HEK293 (cell line): ENCODE data around the gene CBX3.

Experiments used
- CTCF ChIA-PET: fragments of 350-600 bp; formaldehyde crosslinking; extraction: SDS; loops from one replicate; lab custom pipeline; 2021; ENCODE audit warnings: antibody characterized with exemption; lab: Yijun Ruan, JAX
- POLR2A ChIA-PET: fragments of 300-600 bp; formaldehyde crosslinking; extraction: SDS; loops from one replicate; lab custom pipeline; 2020; ENCODE audit warnings: antibody characterized with exemption, inconsistent platforms; lab: Yijun Ruan, JAX
- H3K27ac ChIP-seq: fragments of 200-500 bp; sonication (Bioruptor generic); 2 replicates; pipeline ENCODE4 v1.5.1; 2014; ENCODE audit warnings: low read depth, low read length, control low read depth, inconsistent platforms; ENCODE audit errors: extremely low read depth
- H3K36me3 ChIP-seq, 2 experiments: fragments of 200-500 bp in 1 of 2; sonication (Bioruptor generic) in 1 of 2; 1 replicate in 1 of 2; 2 replicates in 1 of 2; pipeline ENCODE4 v1.5.1; 2014 to 2017; ENCODE audit warnings: inconsistent platforms in 2 of 2, low read length in 2 of 2; ENCODE audit not compliant: control insufficient read depth in 2 of 2, insufficient read depth in 1 of 2
- H3K4me1 ChIP-seq: fragments of 200-500 bp; sonication (Bioruptor generic); 2 replicates; pipeline ENCODE4 v1.5.1; 2014; ENCODE audit warnings: mild to moderate bottlenecking, low read length, inconsistent platforms; ENCODE audit not compliant: control insufficient read depth, insufficient read depth
- H3K4me3 ChIP-seq: 2 replicates; pipeline ENCODE4 v1.5.1; 2011; ENCODE audit warnings: low read depth, mild to moderate bottlenecking, control low read depth, low read length, moderate library complexity
- H3K9me3 ChIP-seq: fragments of 200-500 bp; sonication (Bioruptor generic); 2 replicates; pipeline ENCODE4 v1.5.1; 2014; ENCODE audit warnings: low read depth, low read length, inconsistent platforms; ENCODE audit not compliant: control insufficient read depth, insufficient read depth
- CTCF ChIP-seq: fragments of 450-650 bp; formaldehyde crosslinking; IDR thresholded peaks from 2 replicates; pipeline ENCODE4 v1.5.1; 2016; ENCODE audit warnings: missing biosample characterization, missing genetic modification characterization
- EGR2 ChIP-seq: fragments of 450-650 bp; formaldehyde crosslinking; IDR thresholded peaks from 2 replicates; pipeline ENCODE4 v1.5.1; 2016; ENCODE audit warnings: low read depth, missing biosample characterization, missing genetic modification characterization
- GLIS1 ChIP-seq: fragments of 450-650 bp; formaldehyde crosslinking; IDR thresholded peaks from 2 replicates; pipeline ENCODE4 v1.5.1; 2016; ENCODE audit warnings: missing biosample characterization, missing genetic modification characterization
- HIC1 ChIP-seq: fragments of 450-650 bp; formaldehyde crosslinking; IDR thresholded peaks from 2 replicates; pipeline ENCODE4 v1.5.1; 2016; ENCODE audit warnings: missing biosample characterization, missing genetic modification characterization
- MZF1 ChIP-seq: fragments of 450-650 bp; formaldehyde crosslinking; IDR thresholded peaks from 2 replicates; pipeline ENCODE4 v1.5.1; 2017; ENCODE audit warnings: missing biosample characterization, missing genetic modification characterization, borderline replicate concordance
- PBX3 ChIP-seq: sonication (generic); formaldehyde crosslinking; IDR thresholded peaks from 2 replicates; pipeline ENCODE4 v1.8.1; 2022; ENCODE audit warnings: mild to moderate bottlenecking, moderate library complexity, missing genetic modification reagents
- PRDM10 ChIP-seq: fragments of 450-650 bp; formaldehyde crosslinking; IDR thresholded peaks from 2 replicates; pipeline ENCODE4 v1.5.1; 2016; ENCODE audit warnings: missing biosample characterization, missing genetic modification characterization
- SCRT1 ChIP-seq: fragments of 450-650 bp; formaldehyde crosslinking; IDR thresholded peaks from 2 replicates; pipeline ENCODE4 v1.5.1; 2016; ENCODE audit warnings: missing biosample characterization, missing genetic modification characterization, borderline replicate concordance
- SP2 ChIP-seq: fragments of 450-650 bp; formaldehyde crosslinking; IDR thresholded peaks from 2 replicates; pipeline ENCODE4 v1.5.1; 2016; ENCODE audit warnings: missing biosample characterization, missing genetic modification characterization
- SP7 ChIP-seq: fragments of 450-650 bp; formaldehyde crosslinking; IDR thresholded peaks from 2 replicates; pipeline ENCODE4 v1.5.1; 2016; ENCODE audit warnings: missing biosample characterization, missing genetic modification characterization
- WT1 ChIP-seq: fragments of 450-650 bp; formaldehyde crosslinking; IDR thresholded peaks from 2 replicates; pipeline ENCODE4 v1.5.1; 2016; ENCODE audit warnings: missing biosample characterization, missing genetic modification characterization
- ZBTB17 ChIP-seq: fragments of 450-650 bp; formaldehyde crosslinking; IDR thresholded peaks from 2 replicates; pipeline ENCODE4 v1.5.1; 2016; ENCODE audit warnings: missing biosample characterization, missing genetic modification characterization
- ZIC2 ChIP-seq: fragments of 450-650 bp; formaldehyde crosslinking; IDR thresholded peaks from 2 replicates; pipeline ENCODE4 v1.5.1; 2016; ENCODE audit warnings: missing biosample characterization, missing genetic modification characterization
- ZNF10 ChIP-seq: fragments of 450-650 bp; formaldehyde crosslinking; IDR thresholded peaks from 2 replicates; pipeline ENCODE4 v1.5.1; 2017; ENCODE audit warnings: missing biosample characterization, missing genetic modification characterization
- ZNF121 ChIP-seq: fragments of 450-650 bp; formaldehyde crosslinking; IDR thresholded peaks from 2 replicates; pipeline ENCODE4 v1.5.1; 2016; ENCODE audit warnings: missing biosample characterization, missing genetic modification characterization
- ZNF341 ChIP-seq: fragments of 450-650 bp; formaldehyde crosslinking; IDR thresholded peaks from 2 replicates; pipeline ENCODE4; 2016; ENCODE audit warnings: low read depth, missing biosample characterization, missing genetic modification characterization
- ZNF433 ChIP-seq: fragments of 450-650 bp; formaldehyde crosslinking; IDR thresholded peaks from 2 replicates; pipeline ENCODE4 v1.5.1; 2016; ENCODE audit warnings: missing biosample characterization, missing genetic modification characterization, low read depth
- ZNF510 ChIP-seq: fragments of 450-650 bp; formaldehyde crosslinking; IDR thresholded peaks from 2 replicates; pipeline ENCODE4 v1.5.1; 2018; ENCODE audit warnings: mild to moderate bottlenecking, missing genetic modification characterization, missing biosample characterization; ENCODE audit not compliant: insufficient replicate concordance
- ZNF600 ChIP-seq: fragments of 450-650 bp; formaldehyde crosslinking; IDR thresholded peaks from 2 replicates; pipeline ENCODE4 v1.5.1; 2016; ENCODE audit warnings: missing biosample characterization, missing genetic modification characterization
- ZNF626 ChIP-seq: fragments of 450-650 bp; sonication (Bioruptor Pico); formaldehyde crosslinking; IDR thresholded peaks from 2 replicates; pipeline ENCODE4 v1.5.1; 2018; ENCODE audit warnings: missing biosample characterization, missing genetic modification characterization, inconsistent platforms
- ZNF701 ChIP-seq: fragments of 450-650 bp; formaldehyde crosslinking; IDR thresholded peaks from 2 replicates; pipeline ENCODE4 v1.5.1; 2016; ENCODE audit warnings: missing biosample characterization, missing genetic modification characterization

Gene CBX3

GRCh38 chr7:26153823-26154783 lies 47.4 kb upstream of the CBX3 start:
- Histone ChIP-seq H3K4me3 (no peak overlapping the region), H3K9me3 (no peaks in the 10 kb centered on the region), H3K27ac (no peak overlapping the region), H3K36me3 (no peaks in the 10 kb centered on the region), H3K4me1 (peaks cover 4% of the 10 kb centered on the region; the same call in 1 of the 2 replicates)
- TF ChIP-seq SCRT1 (tag by site-specific recombination) = no peak
- TF ChIP-seq ZNF341 (tag by site-specific recombination) = peak; percentile 93
- no peak for TF ChIP-seq CTCF (tag by site-specific recombination)
- 0 out of 2 replicates have a peak, but pooled peaks have one; percentile 33 for TF ChIP-seq GLIS1
- TF ChIP-seq ZNF701 (tag by site-specific recombination) = no peak
- TF ChIP-seq ZNF121 = peak; percentile 73; the same call in 1 of the 2 replicates
- peak; percentile 42; the same call in 1 of the 2 replicates for TF ChIP-seq ZNF600
- no peak for TF ChIP-seq ZNF626 (tag by site-specific recombination)
- TF ChIP-seq SP2 (tag by site-specific recombination) = peak; percentile 46
- no peak for TF ChIP-seq ZNF510
- ChIA-PET CTCF (interaction anchor here (0.6 to 1.0 kb wide), 3 partner anchors 12 to 223 kb away, joined by 3 read pairs; no protein-coding TSS in a partner anchor), POLR2A (interaction anchor here (0.6 kb wide), 1 partner anchor 44 kb away, joined by 4 read pairs; no protein-coding TSS in a partner anchor)

- no peak overlapping the region for H3K4me3 ChIP-seq
- TF ChIP-seq PBX3 (CRISPR knock-in tag) (no peak), ZNF10 (tag by site-specific recombination) (peak; percentile 71), WT1 (tag by site-specific recombination) (peak; percentile 54; the same call in 1 of the 2 replicates), SP7 (tag by site-specific recombination) (peak; percentile 79; the same call in 1 of the 2 replicates), MZF1 (tag by site-specific recombination) (peak; percentile 36; the same call in 1 of the 2 replicates), HIC1 (peak; percentile 23; the same call in 1 of the 2 replicates), ZIC2 (tag by site-specific recombination) (peak; percentile 56), ZBTB17 (peak; percentile 49; the same call in 1 of the 2 replicates), EGR2 (0 out of 2 replicates have a peak, but pooled peaks have one; percentile 13), ZNF433 (no peak), ZNF341 (tag by site-specific recombination) (peak; percentile 98), ZNF600 (no peak), PRDM10 (tag by site-specific recombination) (peak; percentile 97)
- TF ChIP-seq, all 188 proteins: peak for 10
- H3K27ac ChIP-seq = no peak overlapping the region
- CTCF ChIA-PET = interaction anchor here (0.7 to 2.1 kb wide), 3 partner anchors 43 to 188 kb away, joined by 3 to 7 read pairs (median 3); no protein-coding TSS in a partner anchor
- no peaks in the 10 kb centered on the region for H3K9me3 ChIP-seq
- no peaks in the 10 kb centered on the region for H3K36me3 ChIP-seq
- POLR2A ChIA-PET = interaction anchor here (0.6 to 2.2 kb wide), 4 partner anchors 11 to 1443 kb away, joined by 4 to 17 read pairs (median 8); partner anchors contain the start of genes CBX3 and HNRNPA2B1
- peaks cover 4% of the 10 kb centered on the region; the same call in 1 of the 2 replicates for H3K4me1 ChIP-seq
Observed at GRCh38 chr7:26155531-26156375, 45.8 kb upstream of the CBX3 start.
